Measurements from ENCODE around the gene PRND. TPM values are rescaled to one million over a fixed set of nuclear protein-coding genes. Genes with fewer than 3 reads are reported as not detected.

Gene PRND
- total and polyA plus RNA-seq, 2 of the 8 experiments (the other 6 are each of a cell fraction or from before 2014, with no cell fraction given): 0.09 to 0.11 TPM

DNA sequence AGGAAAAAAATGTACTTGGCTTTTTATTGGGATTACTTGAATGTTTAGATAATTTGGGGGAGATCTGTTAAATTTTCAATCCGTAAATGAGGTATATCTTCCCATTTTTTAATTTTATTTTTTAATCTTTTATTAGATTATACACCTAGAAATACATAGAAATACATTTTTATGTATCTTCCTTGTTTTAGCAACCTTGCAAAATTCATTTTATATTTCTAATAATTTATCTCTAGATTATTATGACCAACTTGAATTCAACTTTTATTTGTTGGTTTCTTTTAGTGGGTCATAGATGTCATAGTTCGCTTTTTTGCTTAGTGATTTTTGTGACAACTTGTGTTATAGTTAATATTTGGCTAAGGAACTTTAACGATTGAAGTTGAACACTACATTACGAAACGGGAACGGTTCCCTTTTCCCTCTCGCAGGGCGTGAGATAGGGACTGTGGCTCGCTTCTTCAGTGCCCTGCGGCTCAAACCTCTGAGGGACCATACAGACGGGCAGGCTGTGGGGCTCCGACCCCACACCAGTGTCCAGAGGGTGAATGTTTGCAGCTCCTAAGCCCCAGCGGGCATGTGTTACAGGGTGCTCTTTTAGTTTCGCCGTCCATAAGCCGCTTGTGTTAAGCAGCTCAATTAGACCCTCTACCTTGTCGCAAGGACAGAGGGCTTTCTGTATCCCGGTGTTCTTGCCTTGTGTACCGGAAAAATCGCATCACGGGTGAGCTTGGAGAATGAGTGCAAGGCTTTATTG lies 53.8 kb downstream of the PRND start (continued):
- no peak for TF ChIP-seq SIX5 (IDR thresholded peaks at IDR 0.05; ENCODE audit: low read depth, low read length)
- no peak for TF ChIP-seq KDM1A (IDR thresholded peaks at IDR 0.05; ENCODE audit: borderline replicate concordance, low read length)
